ENCODE measurements around the gene JMJD6.

DNA sequence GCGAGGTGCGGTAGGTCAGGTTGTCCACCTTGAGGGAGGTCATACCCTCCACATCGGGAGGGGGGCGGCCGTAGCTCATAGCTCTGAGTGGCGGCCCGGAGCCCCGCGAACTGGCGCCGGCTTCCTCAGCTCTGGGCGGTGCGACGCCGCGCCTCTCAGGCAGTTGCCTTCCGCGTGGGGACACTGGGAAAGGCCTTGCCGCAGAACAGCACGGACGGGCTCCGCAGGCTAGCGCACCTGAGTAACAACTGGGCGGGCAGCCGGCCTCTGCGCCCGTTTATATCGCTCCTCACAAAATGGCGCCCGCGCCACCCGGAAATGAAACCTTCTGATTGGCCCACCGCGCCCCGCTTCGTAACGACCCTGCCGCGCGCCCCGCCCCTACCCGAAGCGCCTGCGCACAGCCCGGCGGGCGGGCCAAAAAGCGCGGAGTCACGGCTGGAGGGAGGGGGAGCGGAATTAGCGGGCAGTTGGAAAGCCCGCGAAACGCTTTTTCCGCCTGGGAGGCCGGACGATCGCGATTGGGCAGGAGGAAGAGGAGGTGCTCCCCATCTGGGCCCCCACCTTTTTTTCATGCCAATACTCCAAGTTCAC lies 10.8 kb upstream of the JMJD6 start, which contains the start of gene SRSF2:
- TF ChIP-seq, protein P1, sequence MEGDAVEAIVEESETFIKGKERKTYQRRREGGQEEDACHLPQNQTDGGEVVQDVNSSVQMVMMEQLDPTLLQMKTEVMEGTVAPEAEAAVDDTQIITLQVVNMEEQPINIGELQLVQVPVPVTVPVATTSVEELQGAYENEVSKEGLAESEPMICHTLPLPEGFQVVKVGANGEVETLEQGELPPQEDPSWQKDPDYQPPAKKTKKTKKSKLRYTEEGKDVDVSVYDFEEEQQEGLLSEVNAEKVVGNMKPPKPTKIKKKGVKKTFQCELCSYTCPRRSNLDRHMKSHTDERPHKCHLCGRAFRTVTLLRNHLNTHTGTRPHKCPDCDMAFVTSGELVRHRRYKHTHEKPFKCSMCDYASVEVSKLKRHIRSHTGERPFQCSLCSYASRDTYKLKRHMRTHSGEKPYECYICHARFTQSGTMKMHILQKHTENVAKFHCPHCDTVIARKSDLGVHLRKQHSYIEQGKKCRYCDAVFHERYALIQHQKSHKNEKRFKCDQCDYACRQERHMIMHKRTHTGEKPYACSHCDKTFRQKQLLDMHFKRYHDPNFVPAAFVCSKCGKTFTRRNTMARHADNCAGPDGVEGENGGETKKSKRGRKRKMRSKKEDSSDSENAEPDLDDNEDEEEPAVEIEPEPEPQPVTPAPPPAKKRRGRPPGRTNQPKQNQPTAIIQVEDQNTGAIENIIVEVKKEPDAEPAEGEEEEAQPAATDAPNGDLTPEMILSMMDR (IDR thresholded peaks at IDR 0.05; ENCODE audit: insufficient read depth, low read length): no peak
- TF ChIP-seq, protein P2, sequence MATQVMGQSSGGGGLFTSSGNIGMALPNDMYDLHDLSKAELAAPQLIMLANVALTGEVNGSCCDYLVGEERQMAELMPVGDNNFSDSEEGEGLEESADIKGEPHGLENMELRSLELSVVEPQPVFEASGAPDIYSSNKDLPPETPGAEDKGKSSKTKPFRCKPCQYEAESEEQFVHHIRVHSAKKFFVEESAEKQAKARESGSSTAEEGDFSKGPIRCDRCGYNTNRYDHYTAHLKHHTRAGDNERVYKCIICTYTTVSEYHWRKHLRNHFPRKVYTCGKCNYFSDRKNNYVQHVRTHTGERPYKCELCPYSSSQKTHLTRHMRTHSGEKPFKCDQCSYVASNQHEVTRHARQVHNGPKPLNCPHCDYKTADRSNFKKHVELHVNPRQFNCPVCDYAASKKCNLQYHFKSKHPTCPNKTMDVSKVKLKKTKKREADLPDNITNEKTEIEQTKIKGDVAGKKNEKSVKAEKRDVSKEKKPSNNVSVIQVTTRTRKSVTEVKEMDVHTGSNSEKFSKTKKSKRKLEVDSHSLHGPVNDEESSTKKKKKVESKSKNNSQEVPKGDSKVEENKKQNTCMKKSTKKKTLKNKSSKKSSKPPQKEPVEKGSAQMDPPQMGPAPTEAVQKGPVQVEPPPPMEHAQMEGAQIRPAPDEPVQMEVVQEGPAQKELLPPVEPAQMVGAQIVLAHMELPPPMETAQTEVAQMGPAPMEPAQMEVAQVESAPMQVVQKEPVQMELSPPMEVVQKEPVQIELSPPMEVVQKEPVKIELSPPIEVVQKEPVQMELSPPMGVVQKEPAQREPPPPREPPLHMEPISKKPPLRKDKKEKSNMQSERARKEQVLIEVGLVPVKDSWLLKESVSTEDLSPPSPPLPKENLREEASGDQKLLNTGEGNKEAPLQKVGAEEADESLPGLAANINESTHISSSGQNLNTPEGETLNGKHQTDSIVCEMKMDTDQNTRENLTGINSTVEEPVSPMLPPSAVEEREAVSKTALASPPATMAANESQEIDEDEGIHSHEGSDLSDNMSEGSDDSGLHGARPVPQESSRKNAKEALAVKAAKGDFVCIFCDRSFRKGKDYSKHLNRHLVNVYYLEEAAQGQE (IDR thresholded peaks at IDR 0.05; ENCODE audit: insufficient replicate concordance, low read depth): peak; percentile 79

Data from HL-60 (cell line).